ENCODE measurements around the gene MICOS13. TPM values are rescaled to one million over a fixed set of nuclear protein-coding genes. Genes with fewer than 3 reads are reported as not detected.

The MICOS13 gene
- polyA plus RNA-seq, 1 of the 3 experiments (the other 2 are of a cell fraction), result 112 TPM

DNA sequence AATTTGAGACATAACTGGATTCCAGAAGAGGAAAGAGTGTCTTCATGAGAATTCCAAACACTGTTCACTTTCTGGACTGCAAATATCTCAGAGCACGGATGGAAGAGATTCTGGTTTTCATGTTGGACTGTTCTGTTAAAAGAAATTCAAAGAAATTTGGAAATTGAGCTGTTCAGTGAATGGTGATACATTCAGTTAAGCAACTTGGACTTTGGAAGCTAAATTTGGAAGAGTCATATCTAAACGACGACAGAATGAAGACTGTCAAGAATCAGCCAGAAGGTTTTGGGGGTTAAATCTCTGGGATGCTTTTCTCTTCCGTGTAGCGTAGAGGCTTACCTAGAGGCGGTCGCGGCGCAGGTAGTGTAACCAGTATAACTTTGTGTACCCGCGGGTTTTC, 31.9 kb downstream of the MICOS13 start:
- peaks cover 40% of the 10 kb centered on the region for H4K20me1 ChIP-seq (ENCODE audit: insufficient read depth)
- CTCF ChIA-PET, result no interaction called here
- DNase-seq, result no peak
- H3K36me3 ChIP-seq (replicated peaks in 1 of 2; ENCODE audit: control insufficient read depth in 1 of 2, insufficient read depth in 2 of 2, low read length in 1 of 2), result peaks cover 75 to 81% of the 10 kb centered on the region in 2 experiments
- no peak for TF ChIP-seq MEF2A (IDR thresholded peaks at IDR 0.05; ENCODE audit: borderline replicate concordance, low read depth)
- TF ChIP-seq RFX5 (IDR thresholded peaks at IDR 0.05; ENCODE audit: low read length), result no peak
- no peak for TF ChIP-seq PBX3 (IDR thresholded peaks at IDR 0.05)
- no peak for TF ChIP-seq YY1 (IDR thresholded peaks at IDR 0.05; ENCODE audit: low read depth)
- TF ChIP-seq RXRA (IDR thresholded peaks at IDR 0.05; ENCODE audit: borderline replicate concordance, low read depth), result no peak
- TF ChIP-seq EP300 (IDR thresholded peaks at IDR 0.05; ENCODE audit: borderline replicate concordance in 1 of 2, low read depth in 1 of 2, low read length in 1 of 2), result no peak
- TF ChIP-seq ELF1 (IDR thresholded peaks at IDR 0.05), result no peak
- TF ChIP-seq FOXJ3 (CRISPR knock-in tag; IDR thresholded peaks at IDR 0.05), result no peak
- no peak for TF ChIP-seq CHD2 (IDR thresholded peaks at IDR 0.05; ENCODE audit: low read length, partially characterized antibody)
- TF ChIP-seq TEAD4 (IDR thresholded peaks at IDR 0.05; ENCODE audit: borderline replicate concordance, insufficient read depth), result no peak
- TF ChIP-seq, protein P1, sequence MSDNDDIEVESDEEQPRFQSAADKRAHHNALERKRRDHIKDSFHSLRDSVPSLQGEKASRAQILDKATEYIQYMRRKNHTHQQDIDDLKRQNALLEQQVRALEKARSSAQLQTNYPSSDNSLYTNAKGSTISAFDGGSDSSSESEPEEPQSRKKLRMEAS (IDR thresholded peaks at IDR 0.05; ENCODE audit: low read depth), result no peak
- no peak for TF ChIP-seq USF2 (IDR thresholded peaks at IDR 0.05; ENCODE audit: borderline replicate concordance, low read depth, low read length)
- TF ChIP-seq POLR2AphosphoS5 (IDR thresholded peaks at IDR 0.05; ENCODE audit: low read depth, low read length), result no peak
- no peak for TF ChIP-seq NRF1 (IDR thresholded peaks at IDR 0.05; ENCODE audit: low read depth, low read length)
- no peak overlapping the region for H3K4me2 ChIP-seq
- H3K4me3 ChIP-seq (ENCODE audit: low read depth in 2 of 2, low read length in 1 of 2), result no peak overlapping the region
- no peak overlapping the region for H3K27ac ChIP-seq (ENCODE audit: low read depth in 2 of 2, low read length in 1 of 2)
- H3K9me3 ChIP-seq, result no peaks in the 10 kb centered on the region
- H3K9ac ChIP-seq, result no peak overlapping the region
- H3F3A ChIP-seq (replicated peaks; ENCODE audit: insufficient read depth), result peaks cover 5% of the 10 kb centered on the region
- H3K4me1 ChIP-seq (ENCODE audit: control insufficient read depth in 1 of 2, insufficient read depth in 2 of 2, low read depth in 1 of 2, low read length in 1 of 2), result no peaks in the 10 kb centered on the region
- POLR2A ChIA-PET, result no interaction called here
- no peaks in the 10 kb centered on the region for H3K9me2 ChIP-seq
- H2AFZ ChIP-seq (ENCODE audit: low read depth), result no peak overlapping the region
- H3K27me3 ChIP-seq (ENCODE audit: insufficient read depth), result no peaks in the 10 kb centered on the region
- 97% methylated on average over 8 of the region's 11 CpGs for WGBS (ENCODE audit: low lambda C conversion rate)
- peaks cover 45% of the 10 kb centered on the region for H3K79me2 ChIP-seq (ENCODE audit: insufficient read depth)

- POLR2A ChIA-PET, result no interaction called here
- H3K27ac ChIP-seq (ENCODE audit: low read depth in 2 of 2, low read length in 1 of 2), result no peak overlapping the region
- 91% methylated on average over 4 of the region's 4 CpGs for WGBS (ENCODE audit: low lambda C conversion rate)
- H3K4me2 ChIP-seq, result no peak overlapping the region
- no peaks in the 10 kb centered on the region for H3K9me2 ChIP-seq
- peaks cover 60% of the 10 kb centered on the region for H3K79me2 ChIP-seq (ENCODE audit: insufficient read depth)
- H4K20me1 ChIP-seq (ENCODE audit: insufficient read depth), result peaks cover 58% of the 10 kb centered on the region
- no peak overlapping the region for H2AFZ ChIP-seq (ENCODE audit: low read depth)
- CTCF ChIA-PET, result interaction anchor here (0.9 kb wide), 1 partner anchor 11 kb away, joined by 3 read pairs; no protein-coding TSS in a partner anchor
- no peak overlapping the region for H3K4me3 ChIP-seq (ENCODE audit: low read depth in 2 of 2, low read length in 1 of 2)
- H3F3A ChIP-seq (replicated peaks; ENCODE audit: insufficient read depth), result peaks cover 5% of the 10 kb centered on the region
- no peaks in the 10 kb centered on the region for H3K4me1 ChIP-seq (ENCODE audit: control insufficient read depth in 1 of 2, insufficient read depth in 2 of 2, low read depth in 1 of 2, low read length in 1 of 2)
- H3K9me3 ChIP-seq, result no peaks in the 10 kb centered on the region
- no peaks in the 10 kb centered on the region for H3K27me3 ChIP-seq (ENCODE audit: insufficient read depth)
- no peak overlapping the region for H3K9ac ChIP-seq
- no peak for DNase-seq
- H3K36me3 ChIP-seq (replicated peaks in 1 of 2; ENCODE audit: control insufficient read depth in 1 of 2, insufficient read depth in 2 of 2, low read length in 1 of 2), result peaks cover 74 to 79% of the 10 kb centered on the region in 2 experiments
- TF ChIP-seq CHD2 (IDR thresholded peaks at IDR 0.05; ENCODE audit: low read length, partially characterized antibody) (no peak), ELF1 (IDR thresholded peaks at IDR 0.05) (no peak), GABPA (IDR thresholded peaks at IDR 0.05; ENCODE audit: low read depth) (no peak), MEF2A (IDR thresholded peaks at IDR 0.05; ENCODE audit: borderline replicate concordance, low read depth) (no peak), RCOR1 (IDR thresholded peaks at IDR 0.05; ENCODE audit: low read length) (no peak), NRF1 (IDR thresholded peaks at IDR 0.05; ENCODE audit: low read depth, low read length) (no peak), RAD21 (IDR thresholded peaks at IDR 0.05; ENCODE audit: low read length) (no peak), EZH2phosphoT487 (IDR thresholded peaks at IDR 0.05; ENCODE audit: borderline replicate concordance, low read depth) (no peak), FOXJ3 (CRISPR knock-in tag; IDR thresholded peaks at IDR 0.05) (no peak), USF1 (IDR thresholded peaks at IDR 0.05; ENCODE audit: borderline replicate concordance, low read depth) (no peak), GATA2 (CRISPR knock-in tag; IDR thresholded peaks at IDR 0.05) (no peak), RFX5 (IDR thresholded peaks at IDR 0.05; ENCODE audit: low read length) (no peak), SMC3 (IDR thresholded peaks at IDR 0.05; ENCODE audit: low read depth, low read length) (no peak)
- TF ChIP-seq, protein P2, sequence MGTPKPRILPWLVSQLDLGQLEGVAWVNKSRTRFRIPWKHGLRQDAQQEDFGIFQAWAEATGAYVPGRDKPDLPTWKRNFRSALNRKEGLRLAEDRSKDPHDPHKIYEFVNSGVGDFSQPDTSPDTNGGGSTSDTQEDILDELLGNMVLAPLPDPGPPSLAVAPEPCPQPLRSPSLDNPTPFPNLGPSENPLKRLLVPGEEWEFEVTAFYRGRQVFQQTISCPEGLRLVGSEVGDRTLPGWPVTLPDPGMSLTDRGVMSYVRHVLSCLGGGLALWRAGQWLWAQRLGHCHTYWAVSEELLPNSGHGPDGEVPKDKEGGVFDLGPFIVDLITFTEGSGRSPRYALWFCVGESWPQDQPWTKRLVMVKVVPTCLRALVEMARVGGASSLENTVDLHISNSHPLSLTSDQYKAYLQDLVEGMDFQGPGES (IDR thresholded peaks at IDR 0.05; ENCODE audit: low read depth, low read length), result no peak
- TF ChIP-seq, protein P3, sequence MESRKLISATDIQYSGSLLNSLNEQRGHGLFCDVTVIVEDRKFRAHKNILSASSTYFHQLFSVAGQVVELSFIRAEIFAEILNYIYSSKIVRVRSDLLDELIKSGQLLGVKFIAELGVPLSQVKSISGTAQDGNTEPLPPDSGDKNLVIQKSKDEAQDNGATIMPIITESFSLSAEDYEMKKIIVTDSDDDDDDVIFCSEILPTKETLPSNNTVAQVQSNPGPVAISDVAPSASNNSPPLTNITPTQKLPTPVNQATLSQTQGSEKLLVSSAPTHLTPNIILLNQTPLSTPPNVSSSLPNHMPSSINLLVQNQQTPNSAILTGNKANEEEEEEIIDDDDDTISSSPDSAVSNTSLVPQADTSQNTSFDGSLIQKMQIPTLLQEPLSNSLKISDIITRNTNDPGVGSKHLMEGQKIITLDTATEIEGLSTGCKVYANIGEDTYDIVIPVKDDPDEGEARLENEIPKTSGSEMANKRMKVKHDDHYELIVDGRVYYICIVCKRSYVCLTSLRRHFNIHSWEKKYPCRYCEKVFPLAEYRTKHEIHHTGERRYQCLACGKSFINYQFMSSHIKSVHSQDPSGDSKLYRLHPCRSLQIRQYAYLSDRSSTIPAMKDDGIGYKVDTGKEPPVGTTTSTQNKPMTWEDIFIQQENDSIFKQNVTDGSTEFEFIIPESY (IDR thresholded peaks at IDR 0.05; ENCODE audit: borderline replicate concordance, low read depth), result no peak
Observed at GRCh38 chr19:5646703-5647102, 33.6 kb downstream of the MICOS13 start.

All from SK-N-SH (cell line).